OCI-LY3 (cell line): ENCODE measurements around the gene ZFAND3.

ENCODE experiments used
- CTCF ChIP-seq: fragments of 200-600, 300-600 bp; sonication (generic); IDR thresholded peaks from 2 replicates; pipeline ENCODE4 v1.5.1; 2014; ENCODE audit warnings: antibody characterized with exemption, low read length, low read depth
- EZH2phosphoT487 ChIP-seq: fragments of 200-600 bp; shearing (Covaris generic); IDR thresholded peaks from 2 replicates; pipeline ENCODE4 v1.6.1; 2018; ENCODE audit warnings: antibody characterized with exemption, mixed run types, low read depth

DNA sequence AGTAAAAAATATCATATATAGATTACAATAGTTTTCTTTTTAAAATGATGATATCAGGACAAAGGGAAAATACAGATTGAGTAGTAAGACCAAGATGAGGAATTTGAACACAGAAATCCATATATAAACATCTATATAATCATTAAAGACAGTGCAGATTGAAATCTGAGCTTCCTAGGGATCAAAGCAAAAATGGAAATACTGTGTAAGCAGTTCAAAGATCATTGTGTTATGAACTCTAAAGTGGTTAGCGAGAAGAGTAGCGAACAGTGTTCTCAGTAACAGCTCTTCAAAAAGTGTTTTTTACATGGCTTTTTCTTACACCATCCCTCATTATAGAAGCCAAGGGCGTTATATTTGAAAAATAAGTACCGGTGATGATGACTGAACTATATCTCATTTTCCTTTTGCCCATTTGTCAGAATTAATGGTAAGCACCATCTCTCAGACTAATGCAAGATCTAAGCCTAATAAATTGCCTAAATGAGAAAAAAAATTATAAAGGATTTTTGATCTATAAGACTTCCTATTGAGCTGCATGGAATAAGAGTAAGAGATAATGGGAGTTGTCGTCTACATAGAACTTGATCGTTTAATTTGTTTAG is 226.3 kb downstream of the ZFAND3 start:
- no peak for TF ChIP-seq CTCF
- no peak for TF ChIP-seq EZH2phosphoT487
